OCI-LY1 (cell line): ENCODE measurements around the gene UBAP1.

Source experiments
- CTCF ChIP-seq: fragments of 200-600 bp; sonication (generic), shearing (Covaris generic); IDR thresholded peaks from 2 replicates; pipeline ENCODE4 v1.5.1; 2017; ENCODE audit warnings: mild to moderate bottlenecking, antibody characterized with exemption, low read length, moderate library complexity, mixed read lengths
- EZH2 ChIP-seq: fragments of 200-600 bp; sonication (generic), shearing (Covaris generic); IDR thresholded peaks from 2 replicates; pipeline ENCODE4 v1.8.0; 2017; ENCODE audit warnings: borderline replicate concordance, mixed run types, mild to moderate bottlenecking, antibody characterized with exemption, low read length, moderate library complexity, mixed read lengths

- no peak for TF ChIP-seq CTCF
- TF ChIP-seq EZH2 = no peak
Observed at GRCh38 chr9:34253460-34253837, 74.6 kb downstream of the UBAP1 start.
